ENCODE measurements around the gene SERPINE2. TPM values are rescaled to one million over a fixed set of nuclear protein-coding genes. Genes with fewer than 3 reads are reported as not detected.

SERPINE2 gene
- total RNA-seq, 2 experiments from 2014 or later = 7.4 to 7.9 TPM

- H3K9me3 Mint-ChIP-seq = no peaks in the 10 kb centered on the region
- H3K4me3 Mint-ChIP-seq = no peak overlapping the region
- no peaks in the 10 kb centered on the region for H3K4me1 Mint-ChIP-seq
- no peak overlapping the region for H3K27ac Mint-ChIP-seq
- ChIA-PET CTCF (interaction anchor here (1.7 kb wide), 1 partner anchor 69 kb away, joined by 4 read pairs; no protein-coding TSS in a partner anchor), POLR2A (no interaction called here)
- H3K27me3 Mint-ChIP-seq = peaks cover 18% of the 10 kb centered on the region
- DNase-seq = no peak
- H3K36me3 Mint-ChIP-seq (ENCODE audit: low read depth) = no peaks in the 10 kb centered on the region
These were observed 24.2 kb upstream of the SERPINE2 start for GRCh38 chr2:224063298-224063648.

DNA sequence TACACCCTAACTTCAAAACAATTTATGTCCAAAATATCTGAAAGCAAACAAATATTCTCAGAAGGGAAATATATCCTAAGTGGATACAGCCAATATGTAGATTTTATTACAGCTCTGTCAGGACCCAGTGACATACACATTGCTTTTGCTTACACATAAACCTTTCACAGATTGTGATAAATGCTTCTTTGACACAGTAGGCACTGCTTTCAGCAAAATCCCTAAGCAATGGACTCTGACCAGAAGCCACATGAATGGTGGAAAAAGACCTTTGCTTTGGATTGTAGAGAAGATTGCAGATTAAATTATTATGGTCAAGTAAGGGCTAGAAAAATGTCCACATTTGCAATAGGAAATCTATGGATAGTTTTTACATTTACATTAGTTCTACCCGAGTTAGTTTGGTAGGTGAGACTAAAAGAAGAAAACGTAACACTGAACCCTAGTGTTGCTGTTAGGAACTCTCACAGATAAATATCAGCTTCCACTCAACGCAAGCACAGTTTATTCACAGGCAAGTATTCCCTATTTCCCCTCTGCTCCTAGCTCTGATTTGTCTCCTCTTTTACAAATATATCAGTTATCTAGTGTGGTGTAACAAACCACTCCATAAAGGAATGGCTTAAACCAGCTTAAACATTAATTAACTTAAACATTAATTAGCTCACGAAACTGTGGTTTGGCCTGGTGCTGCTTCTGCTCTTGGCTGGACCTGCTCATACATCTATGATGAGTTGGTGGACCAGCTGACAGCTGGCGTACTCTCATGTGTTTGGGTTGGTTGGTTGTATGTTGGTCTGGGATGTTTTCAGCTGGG is 23.6 kb upstream of the SERPINE2 start:
- CTCF ChIA-PET = interaction anchor here (1.2 to 1.7 kb wide), 3 partner anchors 9 to 70 kb away, joined by 4 read pairs; no protein-coding TSS in a partner anchor
- no peak overlapping the region for H3K27ac Mint-ChIP-seq
- H3K4me3 Mint-ChIP-seq = no peak overlapping the region
- DNase-seq = no peak
- POLR2A ChIA-PET = no interaction called here
- no peaks in the 10 kb centered on the region for H3K9me3 Mint-ChIP-seq
- H3K36me3 Mint-ChIP-seq (ENCODE audit: low read depth) = no peaks in the 10 kb centered on the region
- no peaks in the 10 kb centered on the region for H3K4me1 Mint-ChIP-seq
- H3K27me3 Mint-ChIP-seq = peaks cover 13% of the 10 kb centered on the region

GRCh38 chr2:224060783-224061482 is 21.8 kb upstream of the SERPINE2 start:
- ChIA-PET CTCF (interaction anchor here (0.5 kb wide), 1 partner anchor 472 kb away, joined by 3 read pairs; no protein-coding TSS in a partner anchor), POLR2A (no interaction called here)
- no peaks in the 10 kb centered on the region for H3K36me3 Mint-ChIP-seq (ENCODE audit: low read depth)

GRCh38 chr2:224059178-224059577 is 20.1 kb upstream of the SERPINE2 start:
- ChIA-PET POLR2A (no interaction called here), CTCF (no interaction called here)
- H3K4me3 Mint-ChIP-seq = no peak overlapping the region
- H3K36me3 Mint-ChIP-seq (ENCODE audit: low read depth) = no peaks in the 10 kb centered on the region
- no peaks in the 10 kb centered on the region for H3K27me3 Mint-ChIP-seq
- DNase-seq = no peak
- H3K27ac Mint-ChIP-seq = no peak overlapping the region
- H3K4me1 Mint-ChIP-seq = no peaks in the 10 kb centered on the region
- H3K9me3 Mint-ChIP-seq = no peaks in the 10 kb centered on the region

More at GRCh38 chr2:224060783-224061482, 21.8 kb upstream of the SERPINE2 start:
- Mint-ChIP-seq H3K9me3 (no peaks in the 10 kb centered on the region), H3K4me1 (no peaks in the 10 kb centered on the region), H3K27ac (no peak overlapping the region), H3K27me3 (peaks cover 7% of the 10 kb centered on the region), H3K4me3 (no peak overlapping the region)
- no peak for DNase-seq

DNA sequence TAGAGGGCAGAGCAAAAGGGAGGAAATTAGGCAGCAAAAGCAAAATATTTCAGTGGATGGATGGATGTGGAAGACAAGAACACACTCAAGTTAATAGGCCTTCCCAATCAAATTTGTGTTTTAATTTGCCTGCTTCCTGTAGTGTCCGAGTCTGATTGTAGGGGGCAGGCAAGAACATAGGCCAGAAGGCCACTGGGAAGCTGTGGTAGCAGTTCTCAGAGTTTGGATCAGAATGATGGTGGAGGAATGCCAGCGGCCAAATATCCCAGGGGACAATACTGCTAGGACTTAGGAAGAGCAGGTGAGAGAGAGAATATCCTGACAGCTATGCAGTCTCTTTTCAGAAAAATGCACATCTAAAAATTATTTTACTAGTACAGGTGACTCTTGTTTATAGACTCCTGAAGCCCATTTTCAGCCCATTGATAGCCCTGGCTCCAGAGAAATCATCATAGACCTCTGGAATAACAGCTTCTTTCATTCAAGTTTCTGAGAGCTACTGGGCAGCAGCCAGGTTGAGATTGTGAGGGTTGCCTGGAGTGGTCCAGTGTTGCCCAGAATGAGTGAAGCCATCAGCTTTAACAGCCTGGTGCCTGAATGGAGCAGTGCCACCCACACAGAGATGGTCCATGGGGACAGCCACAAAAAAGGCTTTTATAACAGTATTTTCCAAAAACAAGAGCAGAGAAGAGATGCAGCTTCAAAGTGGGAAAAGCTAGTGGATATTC is 19.1 kb upstream of the SERPINE2 start:
- ChIA-PET CTCF (no interaction called here), POLR2A (no interaction called here)
- no peak for DNase-seq
- no peaks in the 10 kb centered on the region for H3K36me3 Mint-ChIP-seq (ENCODE audit: low read depth)
- H3K4me1 Mint-ChIP-seq = no peaks in the 10 kb centered on the region
- H3K9me3 Mint-ChIP-seq = no peaks in the 10 kb centered on the region
- no peaks in the 10 kb centered on the region for H3K27me3 Mint-ChIP-seq
- H3K4me3 Mint-ChIP-seq = no peak overlapping the region
- no peak overlapping the region for H3K27ac Mint-ChIP-seq

- H3K9me3 Mint-ChIP-seq = no peaks in the 10 kb centered on the region
- no peaks in the 10 kb centered on the region for H3K36me3 Mint-ChIP-seq (ENCODE audit: low read depth)
- peaks cover 5% of the 10 kb centered on the region for H3K27me3 Mint-ChIP-seq
- POLR2A ChIA-PET = no interaction called here
- H3K27ac Mint-ChIP-seq = no peak overlapping the region
- DNase-seq = no peak
- H3K4me1 Mint-ChIP-seq = no peaks in the 10 kb centered on the region
- CTCF ChIA-PET = interaction anchor here (0.9 kb wide), 2 partner anchors 8 to 87 kb away, joined by 3 read pairs; no protein-coding TSS in a partner anchor
- no peak overlapping the region for H3K4me3 Mint-ChIP-seq
These were observed 17.8 kb upstream of the SERPINE2 start for GRCh38 chr2:224056889-224057288.

GRCh38 chr2:224055101-224055500 is 16.0 kb upstream of the SERPINE2 start:
- Mint-ChIP-seq H3K4me1 (no peaks in the 10 kb centered on the region), H3K9me3 (no peaks in the 10 kb centered on the region), H3K36me3 (ENCODE audit: low read depth) (no peaks in the 10 kb centered on the region), H3K4me3 (no peak overlapping the region), H3K27ac (no peak overlapping the region), H3K27me3 (peaks cover 20% of the 10 kb centered on the region)
- ChIA-PET POLR2A (no interaction called here), CTCF (no interaction called here)
- DNase-seq = no peak

- H3K4me1 Mint-ChIP-seq = no peaks in the 10 kb centered on the region
- H3K27ac Mint-ChIP-seq = no peak overlapping the region
- CTCF ChIA-PET = no interaction called here
- no peaks in the 10 kb centered on the region for H3K36me3 Mint-ChIP-seq (ENCODE audit: low read depth)
- peaks cover 57% of the 10 kb centered on the region for H3K27me3 Mint-ChIP-seq
- no peak overlapping the region for H3K4me3 Mint-ChIP-seq
- no peaks in the 10 kb centered on the region for H3K9me3 Mint-ChIP-seq
- POLR2A ChIA-PET = no interaction called here
- no peak for DNase-seq
These were observed 7.7 kb upstream of the SERPINE2 start for GRCh38 chr2:224046752-224047151.

DNA sequence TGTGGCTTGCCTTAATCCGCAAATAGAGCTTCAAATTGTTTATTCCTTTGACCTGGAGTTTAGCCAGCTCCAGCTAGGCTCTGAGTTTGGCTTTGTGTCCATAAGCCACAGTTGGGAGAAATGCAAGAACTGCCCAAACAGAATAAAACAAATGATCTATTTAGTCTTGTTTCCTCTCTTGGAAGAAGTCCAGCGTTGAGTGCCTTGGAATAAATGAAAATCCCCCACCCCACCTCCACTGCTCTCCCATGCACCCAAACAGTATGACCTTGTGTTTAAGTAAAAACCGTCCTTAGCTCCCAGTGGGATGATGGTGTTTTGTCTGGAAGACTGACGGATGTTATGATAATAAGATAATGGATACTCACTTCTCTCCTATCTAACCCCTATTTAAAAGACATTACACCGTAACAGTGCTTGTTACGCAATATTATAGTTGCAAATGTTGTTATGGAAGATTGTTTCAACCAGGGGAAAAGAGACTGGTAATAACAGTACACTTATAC is 3.2 kb upstream of the SERPINE2 start:
- H3K27ac Mint-ChIP-seq = no peak overlapping the region
- H3K4me3 Mint-ChIP-seq = no peak overlapping the region
- ChIA-PET CTCF (interaction anchor here (1.0 to 1.2 kb wide), 2 partner anchors 49 to 74 kb away, joined by 3 read pairs; no protein-coding TSS in a partner anchor), POLR2A (no interaction called here)
- H3K27me3 Mint-ChIP-seq = peaks cover 63% of the 10 kb centered on the region
- no peaks in the 10 kb centered on the region for H3K9me3 Mint-ChIP-seq
- H3K36me3 Mint-ChIP-seq (ENCODE audit: low read depth) = no peaks in the 10 kb centered on the region
- H3K4me1 Mint-ChIP-seq = peaks cover 12% of the 10 kb centered on the region
- no peak for DNase-seq

DNA sequence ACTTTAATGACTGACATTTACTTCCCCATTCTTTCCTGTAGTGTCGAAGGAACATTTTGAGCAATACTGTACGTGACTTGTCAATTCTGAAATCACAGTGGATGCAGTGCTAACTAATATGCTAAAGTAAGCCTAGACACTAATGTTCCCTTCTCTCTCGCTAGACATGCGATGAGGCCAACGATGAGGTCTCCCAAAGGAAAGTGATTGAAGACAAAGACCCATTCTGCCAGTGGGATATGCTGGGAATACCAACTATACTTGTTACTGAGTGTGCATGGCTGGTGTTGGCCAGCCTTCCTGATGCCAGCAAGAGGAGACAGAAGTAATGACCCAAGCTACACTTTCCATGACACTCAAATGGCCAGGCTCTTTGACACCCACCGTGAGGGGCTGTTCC is 2.5 kb upstream of the SERPINE2 start:
- DNase-seq = no peak
- Mint-ChIP-seq H3K4me1 (peaks cover 15% of the 10 kb centered on the region), H3K27me3 (peaks cover 68% of the 10 kb centered on the region), H3K36me3 (ENCODE audit: low read depth) (no peaks in the 10 kb centered on the region), H3K27ac (no peak overlapping the region), H3K4me3 (no peak overlapping the region), H3K9me3 (no peaks in the 10 kb centered on the region)
- ChIA-PET CTCF (no interaction called here), POLR2A (no interaction called here)

DNA sequence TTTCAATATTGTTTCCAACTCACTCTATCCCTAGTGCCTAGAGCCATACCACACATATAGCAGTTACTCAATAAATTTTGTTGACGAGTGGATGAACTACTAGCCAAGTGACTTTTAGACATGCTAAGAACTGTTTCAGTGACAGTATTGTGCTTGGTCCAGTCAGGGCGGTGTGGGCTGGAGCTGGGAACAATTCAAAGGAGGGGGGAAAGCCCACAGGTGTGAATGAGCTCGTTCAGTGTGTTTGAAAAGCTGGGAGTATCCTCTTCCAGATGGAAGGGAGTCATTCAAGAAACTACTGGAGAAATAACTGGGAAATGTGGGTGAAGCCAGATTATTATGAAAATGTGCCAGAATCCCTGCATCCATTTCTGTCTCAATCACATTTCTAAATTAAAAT is 1.7 kb upstream of the SERPINE2 start:
- CTCF ChIA-PET = no interaction called here
- POLR2A ChIA-PET = no interaction called here
- Mint-ChIP-seq H3K27me3 (peaks cover 72% of the 10 kb centered on the region), H3K4me3 (no peak overlapping the region), H3K27ac (no peak overlapping the region), H3K36me3 (ENCODE audit: low read depth) (no peaks in the 10 kb centered on the region), H3K9me3 (no peaks in the 10 kb centered on the region), H3K4me1 (peaks cover 15% of the 10 kb centered on the region)
- DNase-seq = no peak

DNA sequence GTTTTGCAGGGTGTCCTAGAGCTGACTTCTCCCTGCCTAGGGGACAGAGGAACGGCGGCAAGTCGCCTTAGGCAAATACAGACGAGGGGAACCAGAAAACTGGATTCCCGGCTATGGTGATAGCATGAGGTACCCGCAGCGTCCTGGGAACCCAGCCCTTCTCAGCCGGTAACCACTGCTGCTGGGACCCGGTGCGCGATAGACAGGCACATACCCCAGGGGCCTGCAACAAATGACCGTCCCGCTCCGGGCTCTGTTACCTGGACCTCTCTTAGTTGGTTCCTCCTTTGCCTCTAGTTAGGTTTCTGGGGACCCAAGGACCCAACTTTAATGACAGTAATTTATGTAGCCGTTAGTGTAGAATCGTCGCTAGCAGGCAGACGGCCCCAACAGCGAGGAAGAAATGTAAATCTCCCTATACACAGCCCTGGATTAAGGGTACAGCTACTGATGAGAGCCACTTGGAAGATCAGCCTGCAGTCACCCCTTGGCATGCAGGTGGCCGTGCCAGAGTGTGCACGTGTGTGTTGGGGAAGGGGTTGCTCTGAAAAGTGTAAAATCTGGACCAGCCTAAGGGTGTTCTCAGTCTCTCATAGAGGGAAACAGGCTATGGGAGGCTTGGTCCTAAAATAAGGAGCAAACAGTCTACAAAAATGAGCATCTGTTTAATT is 819 bp upstream of the SERPINE2 start:
- Mint-ChIP-seq H3K36me3 (ENCODE audit: low read depth) (no peaks in the 10 kb centered on the region), H3K27me3 (peaks cover 70% of the 10 kb centered on the region)
- CTCF ChIA-PET = interaction anchor here (1.2 to 1.4 kb wide), 2 partner anchors 46 to 70 kb away, joined by 3 to 5 read pairs; no protein-coding TSS in a partner anchor

DNA sequence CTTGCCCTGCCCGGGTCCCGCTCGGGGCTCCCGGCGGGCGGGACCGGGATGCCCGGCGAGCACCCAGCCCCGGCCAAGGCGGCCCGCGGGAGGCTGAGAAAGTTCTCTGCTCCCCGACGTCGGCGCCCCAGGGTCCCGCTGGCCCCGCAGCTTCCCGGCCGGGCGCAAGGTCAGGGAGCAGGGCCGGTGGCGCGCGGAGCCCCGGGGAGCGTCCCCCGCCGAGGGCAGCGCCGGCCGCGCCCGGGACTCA is 331 bp downstream of the SERPINE2 start:
- Mint-ChIP-seq H3K27ac (no peak overlapping the region), H3K27me3 (peaks cover 68% of the 10 kb centered on the region), H3K36me3 (ENCODE audit: low read depth) (no peaks in the 10 kb centered on the region), H3K4me3 (no peak overlapping the region), H3K4me1 (peaks cover 15% of the 10 kb centered on the region), H3K9me3 (no peaks in the 10 kb centered on the region)
- ChIA-PET POLR2A (no interaction called here), CTCF (interaction anchor here (1.2 to 1.4 kb wide), 2 partner anchors 45 to 69 kb away, joined by 3 to 5 read pairs; no protein-coding TSS in a partner anchor)
- DNase-seq = no peak

More for the DNA sequence above, 819 bp upstream of the SERPINE2 start:
- peak overlapping the region; percentile 57 for H3K4me3 Mint-ChIP-seq
- POLR2A ChIA-PET = no interaction called here
- peaks cover 15% of the 10 kb centered on the region for H3K4me1 Mint-ChIP-seq
- no peak for DNase-seq
- no peaks in the 10 kb centered on the region for H3K9me3 Mint-ChIP-seq
- no peak overlapping the region for H3K27ac Mint-ChIP-seq

Data from activated CD4-positive, alpha-beta memory T cell treated with anti-CD3 and anti-CD28 coated beads, Interleukin-2, amount 10 ng/mL, durations not matched to agents 7 days and 5 days (primary cell).